T-helper 2 cell treated with Interferon-gamma antibody and Interleukin-4, amounts not matched to agents 100 ng/mL and 5 ng/mL, for 36 hours (primary cell): Measurements from ENCODE around the gene KLF1. TPM values are rescaled to one million over a fixed set of nuclear protein-coding genes. Genes with fewer than 3 reads are reported as not detected.
"Not testable (repeated sequence)": the region's sequence is repeated elsewhere in the genome, so short reads cannot be mapped to it uniquely, and the experiment has no call there.

ENCODE experiments used
- intact Hi-C: fragments of 100-400 bp; cut with micrococcal nuclease; formaldehyde crosslinking; loops from one replicate; pipeline ENCODE4 v1.15.1; 2023
- total RNA-seq: library from RNA; stranded (reverse); gene quantifications from 2 replicates; pipeline ENCODE4 v1.2.3, GENCODE V29; 2022

Gene KLF1
- total RNA-seq, 1 donor from 2014 or later: 0.32 TPM

GRCh38 chr19:12891553-12892021 is 4.6 kb upstream of the KLF1 start:
- intact Hi-C loops: loop anchor here (1.0 kb wide), 2 partner anchors 28 to 47 kb away; partner anchors contain the start of genes CALR and SYCE2

GRCh38 chr19:12890787-12891552 is 4.0 kb upstream of the KLF1 start, which contains the start of gene GCDH:
TSS of gene GCDH (plus strand) at chr19:12891160. CDS start at chr19:12891305, 145 bp downstream.
- intact Hi-C loops: loop anchor here (1.0 kb wide), 2 partner anchors 28 to 47 kb away; partner anchors contain the start of genes CALR and SYCE2

GRCh38 chr19:12890299-12890786 is 3.3 kb upstream of the KLF1 start:
- intact Hi-C loops: not testable (repeated sequence)

- intact Hi-C loops: no loop called here
Observed at GRCh38 chr19:12888006-12888603, 1.1 kb upstream of the KLF1 start.

GRCh38 chr19:12886651-12886968 is 391 bp downstream of the KLF1 start:
- intact Hi-C loops: no loop called here

GRCh38 chr19:12885749-12886650 is 1.0 kb downstream of the KLF1 start:
- intact Hi-C loops: loop anchor here (1.0 kb wide), 1 partner anchor 79 kb away; no protein-coding TSS in a partner anchor

- intact Hi-C loops: loop anchor here (1.0 to 5.0 kb wide), 2 partner anchors 32 to 80 kb away; partner anchors contain the start of gene SYCE2
Observed at GRCh38 chr19:12884926-12885748, 1.9 kb downstream of the KLF1 start.

- intact Hi-C loops: loop anchor here (5.0 kb wide), 1 partner anchor 33 kb away; the partner anchor contains the start of gene SYCE2
Observed at GRCh38 chr19:12884627-12884925, 2.4 kb downstream of the KLF1 start.

- intact Hi-C loops: loop anchor here (5.0 kb wide), 1 partner anchor 33 kb away; the partner anchor contains the start of gene SYCE2
Observed at GRCh38 chr19:12884202-12884601, 2.8 kb downstream of the KLF1 start.

- intact Hi-C loops: loop anchor here (5.0 kb wide), 1 partner anchor 35 kb away; the partner anchor contains the start of gene SYCE2
Observed at GRCh38 chr19:12882589-12882988, 4.4 kb downstream of the KLF1 start.

GRCh38 chr19:12881172-12881808 is 5.7 kb downstream of the KLF1 start, which contains the start of gene DNASE2:
TSS of gene DNASE2 (minus strand) at chr19:12881449. CDS start at chr19:12881375, 74 bp downstream.
- intact Hi-C loops: loop anchor here (5.0 kb wide), 1 partner anchor 36 kb away; the partner anchor contains the start of gene SYCE2

GRCh38 chr19:12880551-12881171 is 6.3 kb downstream of the KLF1 start:
- intact Hi-C loops: loop anchor here (5.0 kb wide), 1 partner anchor 37 kb away; the partner anchor contains the start of gene SYCE2

- intact Hi-C loops: no loop called here
Observed at GRCh38 chr19:12875086-12875485, 11.9 kb downstream of the KLF1 start.

GRCh38 chr19:12873891-12874745 is 12.9 kb downstream of the KLF1 start:
- intact Hi-C loops: no loop called here

- intact Hi-C loops: no loop called here
Observed at GRCh38 chr19:12872941-12873890, 13.8 kb downstream of the KLF1 start.

- intact Hi-C loops: no loop called here
Observed at GRCh38 chr19:12872255-12872654, 14.7 kb downstream of the KLF1 start.

- intact Hi-C loops: no loop called here
Observed at GRCh38 chr19:12871681-12872080, 15.3 kb downstream of the KLF1 start.
